HepG2 (cell line): ENCODE results near the gene CHD9NB. TPM values are rescaled to one million over a fixed set of nuclear protein-coding genes. Genes with fewer than 3 reads are reported as not detected.
A peak's percentile ranks its signal among the peaks of the same experiment; 100 is the strongest.

Experiments used
- ARNT2 ChIP-seq: sonication (generic); formaldehyde crosslinking; IDR thresholded peaks from 2 replicates; pipeline ENCODE4 v1.8.0; 2022; ENCODE audit warnings: mild to moderate bottlenecking, low read depth, missing genetic modification reagents, moderate library complexity
- ELF3 ChIP-seq: IDR thresholded peaks from 2 replicates; pipeline ENCODE4 v1.6.1; 2016; ENCODE audit warnings: missing genetic modification reagents, missing compliant biosample characterization
- HHEX ChIP-seq: IDR thresholded peaks from 2 replicates; pipeline ENCODE4 v1.6.1; 2016; ENCODE audit warnings: control low read depth
- HINFP ChIP-seq: sonication (generic); formaldehyde crosslinking; IDR thresholded peaks from 2 replicates; pipeline ENCODE4 v1.4.0; 2020; ENCODE audit warnings: low read depth, mild to moderate bottlenecking, missing genetic modification reagents
- KLF13 ChIP-seq: sonication (generic); formaldehyde crosslinking; IDR thresholded peaks from 2 replicates; pipeline ENCODE4 v1.4.0; 2020; ENCODE audit warnings: mild to moderate bottlenecking, missing genetic modification reagents
- MATR3 ChIP-seq: sonication (generic); formaldehyde crosslinking; IDR thresholded peaks from 2 replicates; pipeline ENCODE4 v1.4.0; 2020; ENCODE audit warnings: missing genetic modification reagents
- NCOR1 ChIP-seq: fragments of 200-600 bp; sonication (generic); IDR thresholded peaks from 2 replicates; pipeline ENCODE4 v1.7.0; 2017; ENCODE audit warnings: antibody characterized with exemption, low read length, borderline replicate concordance
- polyA plus RNA-seq, 8 experiments: library from polyadenylated mRNA; depleted of rRNA in 3 of 8; stranded (reverse) in 7 of 8; unstranded in 1 of 8; fragments of >200 nt; fragmentation: Illumina TruSeq in 4 of 8; extraction: Trizol in 4 of 8; gene quantifications; 2 replicates each; pipeline versions ENCODE4 v1.2.1 to v1.2.3, GENCODE V29; 2011 to 2016; ENCODE audit warnings: low read depth in 4 of 8, missing spikeins in 1 of 8, mixed read lengths in 1 of 8; ENCODE audit not compliant: insufficient read depth in 1 of 8
- total RNA-seq, 5 experiments: library from RNA; depleted of rRNA; stranded (reverse); fragments of >200 nt; fragmentation: Illumina TruSeq; extraction: Trizol; gene quantifications; 2 replicates each; pipeline ENCODE4 v1.2.3, GENCODE V29; 2016; ENCODE audit warnings: low read depth in 1 of 5
- TF ChIP-seq, protein P1 (sequence below), 2 experiments: IDR thresholded peaks; 2 replicates each; pipeline ENCODE4 v1.6.1; 2011 to 2012; ENCODE audit warnings: low read length in 2 of 2, borderline replicate concordance in 1 of 2, low read depth in 1 of 2, mild to moderate bottlenecking in 1 of 2, moderate library complexity in 1 of 2
- TF ChIP-seq, protein P2 (sequence below): sonication (generic); formaldehyde crosslinking; IDR thresholded peaks from 2 replicates; pipeline ENCODE4 v1.4.0; 2020; ENCODE audit warnings: mild to moderate bottlenecking, missing genetic modification reagents
- TF ChIP-seq, protein P3 (sequence below): sonication (generic); formaldehyde crosslinking; IDR thresholded peaks from 2 replicates; pipeline ENCODE4 v1.4.0; 2020; ENCODE audit warnings: missing genetic modification reagents, borderline replicate concordance

Gene CHD9NB
- total and polyA plus RNA-seq, 2 of the 13 experiments (the other 11 are each of a cell fraction or from before 2014, with no cell fraction given) = 0.17 to 0.18 TPM

DNA sequence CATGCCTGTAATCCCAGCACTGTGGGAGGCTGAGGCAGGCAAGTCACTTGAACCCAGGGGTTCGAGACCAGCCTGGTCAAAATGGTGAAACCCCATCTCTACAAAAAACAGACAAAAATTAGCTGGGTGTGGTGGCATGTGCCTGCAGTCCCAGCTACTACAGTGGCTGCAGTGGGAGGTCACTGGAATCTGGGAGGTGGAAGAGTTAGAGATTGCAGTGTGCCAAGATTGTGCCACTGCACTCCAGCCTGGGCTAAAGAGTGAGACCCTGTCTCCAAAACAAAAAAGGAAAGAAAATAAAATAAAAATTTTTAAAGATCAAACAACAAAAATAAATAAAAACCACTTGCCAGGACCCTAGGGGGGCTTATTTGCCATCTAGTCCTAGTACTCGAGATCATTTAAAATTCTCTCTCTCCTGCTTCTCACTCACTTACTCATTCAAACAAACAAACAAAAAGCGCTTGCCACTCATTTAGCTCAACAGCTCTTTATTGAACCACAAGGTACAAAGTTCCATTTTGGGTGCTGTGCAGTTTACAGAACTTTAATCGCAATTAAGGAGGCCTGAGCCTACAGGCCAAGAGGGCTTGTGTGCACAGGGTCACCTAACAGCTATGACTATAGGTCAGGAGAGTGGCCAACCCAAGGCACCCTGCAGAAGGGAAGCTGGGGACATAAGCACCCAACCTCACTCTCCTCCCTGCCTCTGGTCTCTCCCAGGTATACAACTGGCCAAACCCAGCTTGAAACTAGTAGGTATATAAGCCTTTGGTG lies 4.4 kb downstream of the CHD9NB start (continued):
- no peak for TF ChIP-seq ARNT2 (CRISPR knock-in tag)
- TF ChIP-seq NCOR1 = peak; percentile 85; the same call in 1 of the 2 replicates
- TF ChIP-seq MATR3 = no peak
- TF ChIP-seq HHEX (CRISPR knock-in tag) = peak; percentile 75
- TF ChIP-seq, protein P1, sequence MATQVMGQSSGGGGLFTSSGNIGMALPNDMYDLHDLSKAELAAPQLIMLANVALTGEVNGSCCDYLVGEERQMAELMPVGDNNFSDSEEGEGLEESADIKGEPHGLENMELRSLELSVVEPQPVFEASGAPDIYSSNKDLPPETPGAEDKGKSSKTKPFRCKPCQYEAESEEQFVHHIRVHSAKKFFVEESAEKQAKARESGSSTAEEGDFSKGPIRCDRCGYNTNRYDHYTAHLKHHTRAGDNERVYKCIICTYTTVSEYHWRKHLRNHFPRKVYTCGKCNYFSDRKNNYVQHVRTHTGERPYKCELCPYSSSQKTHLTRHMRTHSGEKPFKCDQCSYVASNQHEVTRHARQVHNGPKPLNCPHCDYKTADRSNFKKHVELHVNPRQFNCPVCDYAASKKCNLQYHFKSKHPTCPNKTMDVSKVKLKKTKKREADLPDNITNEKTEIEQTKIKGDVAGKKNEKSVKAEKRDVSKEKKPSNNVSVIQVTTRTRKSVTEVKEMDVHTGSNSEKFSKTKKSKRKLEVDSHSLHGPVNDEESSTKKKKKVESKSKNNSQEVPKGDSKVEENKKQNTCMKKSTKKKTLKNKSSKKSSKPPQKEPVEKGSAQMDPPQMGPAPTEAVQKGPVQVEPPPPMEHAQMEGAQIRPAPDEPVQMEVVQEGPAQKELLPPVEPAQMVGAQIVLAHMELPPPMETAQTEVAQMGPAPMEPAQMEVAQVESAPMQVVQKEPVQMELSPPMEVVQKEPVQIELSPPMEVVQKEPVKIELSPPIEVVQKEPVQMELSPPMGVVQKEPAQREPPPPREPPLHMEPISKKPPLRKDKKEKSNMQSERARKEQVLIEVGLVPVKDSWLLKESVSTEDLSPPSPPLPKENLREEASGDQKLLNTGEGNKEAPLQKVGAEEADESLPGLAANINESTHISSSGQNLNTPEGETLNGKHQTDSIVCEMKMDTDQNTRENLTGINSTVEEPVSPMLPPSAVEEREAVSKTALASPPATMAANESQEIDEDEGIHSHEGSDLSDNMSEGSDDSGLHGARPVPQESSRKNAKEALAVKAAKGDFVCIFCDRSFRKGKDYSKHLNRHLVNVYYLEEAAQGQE (IDR thresholded peaks at IDR 0.05; ENCODE audit: borderline replicate concordance in 1 of 2, low read depth in 1 of 2, low read length in 2 of 2) = peak in 1 of 2 experiments; percentile 35; a peak in 1 of 4 replicates
- TF ChIP-seq HINFP = no peak
- peak; percentile 63; the same call in 1 of the 2 replicates for TF ChIP-seq ELF3 (CRISPR knock-in tag)
- TF ChIP-seq, protein P2, sequence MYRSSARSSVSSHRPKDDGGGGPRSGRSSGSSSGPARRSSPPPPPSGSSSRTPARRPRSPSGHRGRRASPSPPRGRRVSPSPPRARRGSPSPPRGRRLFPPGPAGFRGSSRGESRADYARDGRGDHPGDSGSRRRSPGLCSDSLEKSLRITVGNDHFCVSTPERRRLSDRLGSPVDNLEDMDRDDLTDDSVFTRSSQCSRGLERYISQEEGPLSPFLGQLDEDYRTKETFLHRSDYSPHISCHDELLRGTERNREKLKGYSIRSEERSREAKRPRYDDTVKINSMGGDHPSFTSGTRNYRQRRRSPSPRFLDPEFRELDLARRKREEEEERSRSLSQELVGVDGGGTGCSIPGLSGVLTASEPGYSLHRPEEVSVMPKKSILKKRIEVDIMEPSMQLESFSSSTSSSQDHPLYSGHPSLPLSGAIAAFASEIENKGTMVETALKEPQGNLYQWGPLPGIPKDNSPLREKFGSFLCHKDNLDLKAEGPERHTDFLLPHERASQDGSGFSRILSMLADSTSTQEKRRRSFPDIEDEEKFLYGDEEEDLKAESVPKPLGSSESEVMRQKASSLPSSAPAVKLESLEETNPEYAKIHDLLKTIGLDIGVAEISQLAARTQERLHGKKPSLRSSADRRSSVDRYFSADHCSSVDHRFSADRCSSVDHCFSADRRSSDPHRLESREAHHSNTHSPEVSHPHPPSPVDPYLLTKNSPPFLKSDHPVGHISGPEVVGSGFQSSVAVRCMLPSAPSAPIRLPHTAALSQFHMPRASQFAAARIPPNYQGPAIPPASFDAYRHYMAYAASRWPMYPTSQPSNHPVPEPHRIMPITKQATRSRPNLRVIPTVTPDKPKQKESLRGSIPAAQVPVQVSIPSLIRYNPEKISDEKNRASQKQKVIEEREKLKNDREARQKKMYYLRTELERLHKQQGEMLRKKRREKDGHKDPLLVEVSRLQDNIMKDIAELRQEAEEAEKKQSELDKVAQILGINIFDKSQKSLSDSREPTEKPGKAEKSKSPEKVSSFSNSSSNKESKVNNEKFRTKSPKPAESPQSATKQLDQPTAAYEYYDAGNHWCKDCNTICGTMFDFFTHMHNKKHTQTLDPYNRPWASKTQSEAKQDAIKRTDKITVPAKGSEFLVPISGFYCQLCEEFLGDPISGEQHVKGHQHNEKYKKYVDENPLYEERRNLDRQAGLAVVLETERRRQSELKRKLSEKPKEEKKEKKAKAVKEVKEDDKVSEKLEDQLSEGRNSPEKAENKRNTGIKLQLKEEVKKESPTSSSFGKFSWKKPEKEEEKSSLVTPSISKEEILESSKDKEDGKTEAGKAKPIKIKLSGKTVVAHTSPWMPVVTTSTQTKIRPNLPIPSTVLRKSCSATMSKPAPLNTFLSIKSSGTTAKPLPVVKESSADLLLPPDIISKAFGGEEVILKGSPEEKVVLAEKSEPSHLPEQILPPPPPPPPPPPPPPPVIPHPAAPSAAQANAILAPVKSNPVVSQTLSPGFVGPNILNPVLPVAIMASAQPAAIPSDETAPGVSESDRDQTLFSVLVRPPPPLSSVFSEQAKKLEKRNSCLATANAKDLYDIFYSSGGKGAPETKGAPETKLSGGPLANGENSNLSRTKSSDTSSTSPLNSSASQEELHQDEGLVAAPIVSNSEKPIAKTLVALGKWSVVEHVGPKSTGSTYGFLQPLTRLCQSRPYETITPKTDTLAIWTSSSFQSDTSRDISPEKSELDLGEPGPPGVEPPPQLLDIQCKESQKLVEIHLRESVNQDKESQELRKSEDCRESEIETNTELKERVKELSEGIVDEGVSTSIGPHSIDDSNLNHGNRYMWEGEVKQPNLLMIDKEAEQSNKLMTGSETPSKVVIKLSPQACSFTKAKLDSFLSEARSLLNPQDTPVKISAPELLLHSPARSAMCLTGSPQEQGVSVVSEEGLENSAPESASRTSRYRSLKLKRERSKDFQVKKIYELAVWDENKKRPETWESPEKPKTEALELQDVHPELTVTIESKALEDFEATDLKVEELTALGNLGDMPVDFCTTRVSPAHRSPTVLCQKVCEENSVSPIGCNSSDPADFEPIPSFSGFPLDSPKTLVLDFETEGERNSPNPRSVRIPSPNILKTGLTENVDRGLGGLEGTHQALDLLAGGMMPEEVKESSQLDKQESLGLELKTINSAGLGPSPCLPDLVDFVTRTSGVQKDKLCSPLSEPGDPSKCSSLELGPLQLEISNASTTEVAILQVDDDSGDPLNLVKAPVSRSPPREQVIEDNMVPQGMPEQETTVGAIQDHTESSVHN = no peak
- TF ChIP-seq, protein P3, sequence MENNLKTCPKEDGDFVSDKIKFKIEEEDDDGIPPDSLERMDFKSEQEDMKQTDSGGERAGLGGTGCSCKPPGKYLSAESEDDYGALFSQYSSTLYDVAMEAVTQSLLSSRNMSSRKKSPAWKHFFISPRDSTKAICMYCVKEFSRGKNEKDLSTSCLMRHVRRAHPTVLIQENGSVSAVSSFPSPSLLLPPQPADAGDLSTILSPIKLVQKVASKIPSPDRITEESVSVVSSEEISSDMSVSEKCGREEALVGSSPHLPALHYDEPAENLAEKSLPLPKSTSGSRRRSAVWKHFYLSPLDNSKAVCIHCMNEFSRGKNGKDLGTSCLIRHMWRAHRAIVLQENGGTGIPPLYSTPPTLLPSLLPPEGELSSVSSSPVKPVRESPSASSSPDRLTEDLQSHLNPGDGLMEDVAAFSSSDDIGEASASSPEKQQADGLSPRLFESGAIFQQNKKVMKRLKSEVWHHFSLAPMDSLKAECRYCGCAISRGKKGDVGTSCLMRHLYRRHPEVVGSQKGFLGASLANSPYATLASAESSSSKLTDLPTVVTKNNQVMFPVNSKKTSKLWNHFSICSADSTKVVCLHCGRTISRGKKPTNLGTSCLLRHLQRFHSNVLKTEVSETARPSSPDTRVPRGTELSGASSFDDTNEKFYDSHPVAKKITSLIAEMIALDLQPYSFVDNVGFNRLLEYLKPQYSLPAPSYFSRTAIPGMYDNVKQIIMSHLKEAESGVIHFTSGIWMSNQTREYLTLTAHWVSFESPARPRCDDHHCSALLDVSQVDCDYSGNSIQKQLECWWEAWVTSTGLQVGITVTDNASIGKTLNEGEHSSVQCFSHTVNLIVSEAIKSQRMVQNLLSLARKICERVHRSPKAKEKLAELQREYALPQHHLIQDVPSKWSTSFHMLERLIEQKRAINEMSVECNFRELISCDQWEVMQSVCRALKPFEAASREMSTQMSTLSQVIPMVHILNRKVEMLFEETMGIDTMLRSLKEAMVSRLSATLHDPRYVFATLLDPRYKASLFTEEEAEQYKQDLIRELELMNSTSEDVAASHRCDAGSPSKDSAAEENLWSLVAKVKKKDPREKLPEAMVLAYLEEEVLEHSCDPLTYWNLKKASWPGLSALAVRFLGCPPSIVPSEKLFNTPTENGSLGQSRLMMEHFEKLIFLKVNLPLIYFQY (CRISPR knock-in tag) = 0 out of 2 replicates have a peak, but pooled peaks have one; percentile 31
- TF ChIP-seq KLF13 = no peak
